PFSK-1 (cell line): ENCODE data around the gene SUOX.

ENCODE experiments used
- FOXP2 ChIP-seq: optimal IDR thresholded peaks from 2 replicates; pipeline ENCODE3; 2011; ENCODE audit warnings: borderline replicate concordance, control low read depth, inconsistent platforms; ENCODE audit not compliant: insufficient read depth; ENCODE audit errors: extremely low read length, extremely low read depth
- POLR2AphosphoS5 ChIP-seq: IDR thresholded peaks from 2 replicates; pipeline ENCODE4 v1.6.1; 2012; ENCODE audit warnings: low read depth, mild to moderate bottlenecking, control low read depth, low read length, moderate library complexity
- SIN3A ChIP-seq: IDR thresholded peaks from 2 replicates; pipeline ENCODE4 v1.6.1; 2012; ENCODE audit warnings: mild to moderate bottlenecking, low read length, moderate library complexity, borderline replicate concordance; ENCODE audit not compliant: insufficient read depth
- TAF1 ChIP-seq: IDR thresholded peaks from 2 replicates; pipeline ENCODE4 v1.6.1; 2012; ENCODE audit warnings: low read length, control low read depth, borderline replicate concordance; ENCODE audit not compliant: insufficient read depth
- TF ChIP-seq, protein P1 (sequence below), 2 experiments: IDR thresholded peaks; 2 replicates each; pipeline versions ENCODE4 v1.6.1 to v1.8.0; 2011 to 2012; ENCODE audit warnings: low read depth in 2 of 2, low read length in 2 of 2, control low read depth in 1 of 2, inconsistent platforms in 1 of 2, mild to moderate bottlenecking in 1 of 2, moderate library complexity in 1 of 2; ENCODE audit not compliant: insufficient read depth in 1 of 2

SUOX gene

DNA sequence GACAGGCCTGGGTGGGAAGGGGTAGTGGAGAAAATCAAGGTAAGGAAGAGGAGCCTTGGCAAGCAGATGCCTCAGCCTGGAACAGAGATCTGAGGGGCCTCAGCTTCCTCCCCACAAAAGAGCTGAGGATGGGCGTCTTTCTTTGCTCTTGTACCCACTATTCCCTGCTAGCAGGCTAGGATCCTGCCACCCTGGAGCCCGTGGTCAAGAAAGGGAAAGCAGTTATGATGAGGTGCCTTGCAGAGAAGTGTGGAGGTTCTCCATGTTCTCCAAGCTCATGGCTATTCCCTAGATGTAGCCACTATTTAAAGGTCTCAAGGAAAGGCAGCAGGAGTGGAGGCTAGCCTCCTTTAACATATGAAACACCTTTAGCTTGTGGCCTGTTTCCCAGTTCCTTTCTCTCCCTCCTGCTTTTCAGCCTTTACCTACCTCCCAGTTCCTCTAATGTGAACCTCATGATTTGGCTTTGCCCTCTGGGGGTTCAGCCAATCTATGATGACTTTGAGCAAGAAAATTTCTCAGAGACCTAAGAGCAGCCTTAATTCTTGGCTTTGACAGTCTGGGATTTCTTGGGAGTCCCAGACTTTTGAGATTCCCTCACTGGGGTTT lies 24.9 kb downstream of the SUOX start:
- TF ChIP-seq, protein P1, sequence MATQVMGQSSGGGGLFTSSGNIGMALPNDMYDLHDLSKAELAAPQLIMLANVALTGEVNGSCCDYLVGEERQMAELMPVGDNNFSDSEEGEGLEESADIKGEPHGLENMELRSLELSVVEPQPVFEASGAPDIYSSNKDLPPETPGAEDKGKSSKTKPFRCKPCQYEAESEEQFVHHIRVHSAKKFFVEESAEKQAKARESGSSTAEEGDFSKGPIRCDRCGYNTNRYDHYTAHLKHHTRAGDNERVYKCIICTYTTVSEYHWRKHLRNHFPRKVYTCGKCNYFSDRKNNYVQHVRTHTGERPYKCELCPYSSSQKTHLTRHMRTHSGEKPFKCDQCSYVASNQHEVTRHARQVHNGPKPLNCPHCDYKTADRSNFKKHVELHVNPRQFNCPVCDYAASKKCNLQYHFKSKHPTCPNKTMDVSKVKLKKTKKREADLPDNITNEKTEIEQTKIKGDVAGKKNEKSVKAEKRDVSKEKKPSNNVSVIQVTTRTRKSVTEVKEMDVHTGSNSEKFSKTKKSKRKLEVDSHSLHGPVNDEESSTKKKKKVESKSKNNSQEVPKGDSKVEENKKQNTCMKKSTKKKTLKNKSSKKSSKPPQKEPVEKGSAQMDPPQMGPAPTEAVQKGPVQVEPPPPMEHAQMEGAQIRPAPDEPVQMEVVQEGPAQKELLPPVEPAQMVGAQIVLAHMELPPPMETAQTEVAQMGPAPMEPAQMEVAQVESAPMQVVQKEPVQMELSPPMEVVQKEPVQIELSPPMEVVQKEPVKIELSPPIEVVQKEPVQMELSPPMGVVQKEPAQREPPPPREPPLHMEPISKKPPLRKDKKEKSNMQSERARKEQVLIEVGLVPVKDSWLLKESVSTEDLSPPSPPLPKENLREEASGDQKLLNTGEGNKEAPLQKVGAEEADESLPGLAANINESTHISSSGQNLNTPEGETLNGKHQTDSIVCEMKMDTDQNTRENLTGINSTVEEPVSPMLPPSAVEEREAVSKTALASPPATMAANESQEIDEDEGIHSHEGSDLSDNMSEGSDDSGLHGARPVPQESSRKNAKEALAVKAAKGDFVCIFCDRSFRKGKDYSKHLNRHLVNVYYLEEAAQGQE (IDR thresholded peaks at IDR 0.05; ENCODE audit: insufficient read depth in 1 of 2, low read depth in 2 of 2, low read length in 2 of 2) = no peak
- TF ChIP-seq SIN3A = no peak
- TF ChIP-seq POLR2AphosphoS5 = no peak
- no peak for TF ChIP-seq FOXP2
- TF ChIP-seq TAF1 = no peak

DNA sequence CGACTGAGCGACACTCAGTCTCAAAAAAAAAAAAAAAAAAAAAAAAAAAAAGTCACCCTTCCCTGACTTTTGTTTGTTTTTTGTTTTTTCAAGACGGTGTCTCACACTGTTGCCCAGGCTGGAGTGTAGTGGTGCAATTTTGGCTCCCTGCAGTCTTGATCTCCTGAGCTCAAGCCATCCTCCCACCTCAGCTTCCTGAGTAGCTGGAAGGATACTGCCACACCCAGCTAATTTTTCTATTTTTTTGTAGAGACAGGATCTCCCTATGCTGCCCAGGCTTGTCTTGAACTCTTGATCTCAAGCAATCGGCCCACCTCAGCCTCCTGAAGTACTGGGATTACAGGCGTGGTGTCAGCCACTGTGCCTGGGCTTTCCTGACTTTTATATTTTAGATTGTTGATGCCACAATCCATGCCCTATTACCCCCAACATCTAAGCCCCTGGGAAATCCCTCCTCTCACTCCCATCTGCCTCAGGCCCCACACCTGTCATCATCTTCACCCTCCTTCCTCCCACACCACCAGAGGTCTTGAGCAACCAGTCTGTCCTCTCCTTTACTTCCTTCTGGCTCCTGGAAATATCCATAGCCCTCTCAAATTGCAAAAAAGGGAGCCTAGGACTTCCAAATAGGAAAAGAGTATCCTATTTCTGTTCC lies 31.6 kb downstream of the SUOX start:
- TF ChIP-seq SIN3A (no peak), FOXP2 (no peak), POLR2AphosphoS5 (no peak), TAF1 (no peak)
- TF ChIP-seq, protein P1 (IDR thresholded peaks at IDR 0.05; ENCODE audit: insufficient read depth in 1 of 2, low read depth in 2 of 2, low read length in 2 of 2) = no peak

DNA sequence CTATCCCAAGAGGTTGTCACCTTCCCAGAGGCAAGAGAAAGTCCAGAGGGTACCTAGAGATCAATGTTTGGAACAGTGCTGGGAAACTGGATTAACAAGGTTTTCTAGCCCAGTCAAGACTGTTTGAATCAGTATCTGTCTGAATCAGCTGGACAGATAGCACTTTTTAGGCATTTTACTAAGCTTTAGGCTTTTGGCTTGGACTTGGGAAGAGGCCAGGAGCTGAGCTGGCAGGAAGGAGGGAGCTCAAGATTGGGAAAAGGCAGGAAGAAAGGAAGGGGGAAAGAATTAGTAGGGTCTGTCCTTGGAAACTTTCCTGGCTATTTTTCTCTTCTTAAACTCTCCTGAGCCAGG lies 32.1 kb downstream of the SUOX start:
- no peak for TF ChIP-seq SIN3A
- TF ChIP-seq, protein P1 (IDR thresholded peaks at IDR 0.05; ENCODE audit: insufficient read depth in 1 of 2, low read depth in 2 of 2, low read length in 2 of 2) = no peak
- no peak for TF ChIP-seq TAF1
- no peak for TF ChIP-seq FOXP2
- no peak for TF ChIP-seq POLR2AphosphoS5

DNA sequence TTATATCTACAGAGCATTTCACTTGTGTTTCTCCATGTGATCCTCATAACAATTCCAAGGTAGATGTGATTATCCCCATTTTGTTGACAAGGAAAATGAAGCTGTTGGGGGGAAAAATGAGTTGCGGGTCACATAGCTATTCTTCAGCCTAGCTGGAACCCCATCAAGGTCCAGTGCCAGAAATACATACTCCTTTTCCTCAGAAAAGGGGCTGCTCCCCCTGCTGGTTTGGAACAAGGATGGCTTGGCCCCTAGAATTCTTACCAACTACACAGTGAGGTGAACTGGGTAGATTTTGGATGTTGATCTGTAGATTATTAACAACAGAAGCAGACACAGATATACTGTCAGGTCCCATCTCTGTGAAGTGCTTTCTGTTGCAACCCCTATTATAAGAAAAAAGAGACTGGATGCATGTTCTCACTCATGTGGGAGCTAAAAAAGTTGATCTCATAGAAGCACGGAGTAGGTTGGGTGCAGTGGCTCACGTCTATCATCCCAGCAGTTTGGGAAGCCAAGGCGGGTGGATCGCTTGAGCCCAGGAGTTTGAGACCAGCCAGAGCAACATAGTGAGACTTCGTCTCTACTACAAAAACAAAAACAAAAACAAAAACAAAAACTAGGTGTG lies 32.7 kb downstream of the SUOX start:
- no peak for TF ChIP-seq SIN3A
- TF ChIP-seq TAF1 = no peak

DNA sequence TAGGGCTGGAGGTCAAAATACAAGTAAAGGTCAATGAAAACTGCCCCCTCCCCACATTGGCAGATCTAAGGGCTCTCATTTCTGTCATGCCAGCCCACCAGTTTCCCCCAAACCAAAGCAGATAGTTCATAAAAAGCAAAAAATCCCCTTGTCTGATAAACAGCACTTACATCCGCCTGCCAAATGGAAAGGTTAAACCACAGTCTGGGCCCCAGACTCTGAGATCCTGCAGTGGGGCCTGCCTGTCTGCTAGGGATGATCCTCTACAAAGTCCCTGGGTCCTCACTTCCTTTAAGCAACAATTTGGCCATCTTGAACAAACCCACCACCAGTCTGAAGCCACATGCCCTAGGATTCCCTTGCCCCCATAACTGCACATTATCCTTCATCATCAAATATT lies 34.9 kb downstream of the SUOX start:
- TF ChIP-seq, protein P1 (IDR thresholded peaks at IDR 0.05; ENCODE audit: insufficient read depth in 1 of 2, low read depth in 2 of 2, low read length in 2 of 2) = no peak
- no peak for TF ChIP-seq POLR2AphosphoS5
- TF ChIP-seq SIN3A = no peak
- TF ChIP-seq FOXP2 = no peak
- no peak for TF ChIP-seq TAF1
